Measurements from ENCODE around the gene OLA1.

The OLA1 gene

GRCh38 chr2:174112073-174112472, 136.3 kb downstream of the OLA1 start:
- DNase-seq, result no peak

GRCh38 chr2:174108579-174108978, 139.8 kb downstream of the OLA1 start:
- DNase-seq, result no peak

GRCh38 chr2:174106736-174107135, 141.6 kb downstream of the OLA1 start:
- no peak for DNase-seq

GRCh38 chr2:174094542-174094941, 153.8 kb downstream of the OLA1 start:
- DNase-seq, result no peak

GRCh38 chr2:174090476-174090875, 157.9 kb downstream of the OLA1 start:
- DNase-seq, result no peak

GRCh38 chr2:174088706-174089460, 159.4 kb downstream of the OLA1 start:
- no peak for DNase-seq

- no peak for DNase-seq
These were observed 161.6 kb downstream of the OLA1 start for GRCh38 chr2:174086708-174087107.

GRCh38 chr2:174085781-174086180, 162.6 kb downstream of the OLA1 start:
- no peak for DNase-seq

GRCh38 chr2:174083843-174084458, 164.4 kb downstream of the OLA1 start:
- DNase-seq, result no peak

GRCh38 chr2:174080672-174081121, 167.6 kb downstream of the OLA1 start:
- no peak for DNase-seq

GRCh38 chr2:174078275-174078674, 170.1 kb downstream of the OLA1 start:
- DNase-seq, result no peak

GRCh38 chr2:174076975-174077374, 171.4 kb downstream of the OLA1 start:
- DNase-seq, result no peak

- no peak for DNase-seq
These were observed 172.3 kb downstream of the OLA1 start for GRCh38 chr2:174076040-174076439.

GRCh38 chr2:174074831-174075230, 173.5 kb downstream of the OLA1 start:
- no peak for DNase-seq

GRCh38 chr2:174072857-174073256, 175.5 kb downstream of the OLA1 start:
- DNase-seq, result no peak

- DNase-seq, result no peak
These were observed 176.3 kb downstream of the OLA1 start for GRCh38 chr2:174072069-174072468.

GRCh38 chr2:174071321-174071720, 177.0 kb downstream of the OLA1 start:
- DNase-seq, result no peak

- no peak for DNase-seq
These were observed 178.1 kb downstream of the OLA1 start for GRCh38 chr2:174070281-174070680.

GRCh38 chr2:174067815-174068214, 180.5 kb downstream of the OLA1 start:
- DNase-seq, result no peak

GRCh38 chr2:174066871-174067270, 181.5 kb downstream of the OLA1 start:
- DNase-seq, result no peak

GRCh38 chr2:174063492-174064092, 184.7 kb downstream of the OLA1 start:
- no peak for DNase-seq

GRCh38 chr2:174062934-174063333, 185.4 kb downstream of the OLA1 start:
- no peak for DNase-seq

- no peak for DNase-seq
These were observed 188.5 kb downstream of the OLA1 start for GRCh38 chr2:174059884-174060244.

- no peak for DNase-seq
These were observed 189.0 kb downstream of the OLA1 start for GRCh38 chr2:174059178-174059883.
